ENCODE results near the gene HES4. TPM values are rescaled to one million over a fixed set of nuclear protein-coding genes. Genes with fewer than 3 reads are reported as not detected.
A peak's percentile ranks its signal among the peaks of the same experiment; 100 is the strongest.

Gene HES4
- total RNA-seq (1.5 and 2.0 TPM in 2 replicates), polyA plus RNA-seq (0.10 and 0.49 TPM in 2 replicates), polyA minus RNA-seq (ENCODE audit: low replicate concordance) (0.39 TPM in 1 of 2 replicates, not detected in the other)
- 0.20 and 0.99 TPM in 2 replicates for polyA plus RNA-seq (2012)

- DNase-seq (ENCODE audit: low read depth in 2 of 2): peak; percentile 90 to 93
- peak within 1 kb of the TSS; percentile 89 for H3K9ac ChIP-seq (ENCODE audit: insufficient read depth, low read length)
Observed at GRCh38 chr1:999725-1000356, at the start of gene HES4. Gene HES4, minus strand, starts transcription at chr1:1000097. Its CDS starts 124 bp downstream, at chr1:999973.

GRCh38 chr1:1048765-1049164, 48.9 kb upstream of the HES4 start:
- no peak for DNase-seq (ENCODE audit: low read depth in 2 of 2)
- no peak for TF ChIP-seq EZH2 (IDR thresholded peaks at IDR 0.05; ENCODE audit: low read length, missing control alignments)
- no peak for TF ChIP-seq CTCF (conservative IDR thresholded peaks at IDR 0.05 in 1 of 2, IDR thresholded peaks at IDR 0.05 in 1 of 2; ENCODE audit: low read depth in 1 of 2, low read length in 2 of 2)
- Histone ChIP-seq H2AFZ (ENCODE audit: low read length) (no peak overlapping the region), H3K4me2 (ENCODE audit: extremely low read depth, insufficient read depth, low read length) (no peak overlapping the region), H3K4me3 (replicated peaks in 1 of 4; ENCODE audit: control extremely low read depth in 1 of 4, insufficient read depth in 1 of 4, low read depth in 3 of 4, low read length in 4 of 4) (no peak overlapping the region), H3K36me3 (ENCODE audit: control insufficient read depth, insufficient read depth, low read length) (peaks cover 7% of the 10 kb centered on the region), H3K9ac (ENCODE audit: insufficient read depth, low read length) (no peak overlapping the region), H3K27me3 (ENCODE audit: control insufficient read depth, insufficient read depth, low read length) (no peaks in the 10 kb centered on the region), H4K20me1 (ENCODE audit: control insufficient read depth, extremely low read depth, insufficient read depth, low read length) (no peaks in the 10 kb centered on the region), H3K27ac (ENCODE audit: insufficient read depth, low read length) (no peak overlapping the region), H3K79me2 (ENCODE audit: control insufficient read depth, insufficient read depth, low read length) (no peaks in the 10 kb centered on the region), H3K9me3 (ENCODE audit: control insufficient read depth, insufficient read depth, low read depth, low read length) (no peaks in the 10 kb centered on the region), H3K4me1 (ENCODE audit: control insufficient read depth, extremely low read depth, insufficient read depth, low read length) (no peaks in the 10 kb centered on the region)

More at GRCh38 chr1:999725-1000356, at the start of gene HES4:
- H3K27me3 ChIP-seq (ENCODE audit: control insufficient read depth, insufficient read depth, low read length): peaks cover 14% of the 10 kb centered on the region
- peak within 1 kb of the TSS; percentile 25 to 61 (median 44) for H3K4me3 ChIP-seq (replicated peaks in 1 of 4; ENCODE audit: control extremely low read depth in 1 of 4, insufficient read depth in 1 of 4, low read depth in 3 of 4, low read length in 4 of 4)
- H2AFZ ChIP-seq (ENCODE audit: low read length): no peak within 1 kb of the TSS
- H3K79me2 ChIP-seq (ENCODE audit: control insufficient read depth, insufficient read depth, low read length): no peaks in the 10 kb centered on the region
- H3K36me3 ChIP-seq (ENCODE audit: control insufficient read depth, insufficient read depth, low read length): no peaks in the 10 kb centered on the region
- peak within 1 kb of the TSS; percentile 63 for H3K4me2 ChIP-seq (ENCODE audit: extremely low read depth, insufficient read depth, low read length)
- H3K4me1 ChIP-seq (ENCODE audit: control insufficient read depth, extremely low read depth, insufficient read depth, low read length): peaks cover 2% of the 10 kb centered on the region
- H3K9me3 ChIP-seq (ENCODE audit: control insufficient read depth, insufficient read depth, low read depth, low read length): no peaks in the 10 kb centered on the region
- no peaks in the 10 kb centered on the region for H4K20me1 ChIP-seq (ENCODE audit: control insufficient read depth, extremely low read depth, insufficient read depth, low read length)
- no peak for TF ChIP-seq CTCF (conservative IDR thresholded peaks at IDR 0.05 in 1 of 2, IDR thresholded peaks at IDR 0.05 in 1 of 2; ENCODE audit: low read depth in 1 of 2, low read length in 2 of 2)
- TF ChIP-seq EZH2 (IDR thresholded peaks at IDR 0.05; ENCODE audit: low read length, missing control alignments): no peak
- peak within 1 kb of the TSS; percentile 67 for H3K27ac ChIP-seq (ENCODE audit: insufficient read depth, low read length)

- no peaks in the 10 kb centered on the region for H3K4me1 ChIP-seq (ENCODE audit: control insufficient read depth, extremely low read depth, insufficient read depth, low read length)
- H3K9ac ChIP-seq (ENCODE audit: insufficient read depth, low read length): no peak overlapping the region
- no peak for TF ChIP-seq CTCF (conservative IDR thresholded peaks at IDR 0.05 in 1 of 2, IDR thresholded peaks at IDR 0.05 in 1 of 2; ENCODE audit: low read depth in 1 of 2, low read length in 2 of 2)
- no peak for TF ChIP-seq EZH2 (IDR thresholded peaks at IDR 0.05; ENCODE audit: low read length, missing control alignments)
- H3K4me3 ChIP-seq (replicated peaks in 1 of 4; ENCODE audit: control extremely low read depth in 1 of 4, insufficient read depth in 1 of 4, low read depth in 3 of 4, low read length in 4 of 4): no peak overlapping the region
- no peaks in the 10 kb centered on the region for H3K9me3 ChIP-seq (ENCODE audit: control insufficient read depth, insufficient read depth, low read depth, low read length)
- no peak overlapping the region for H3K27ac ChIP-seq (ENCODE audit: insufficient read depth, low read length)
- no peaks in the 10 kb centered on the region for H3K79me2 ChIP-seq (ENCODE audit: control insufficient read depth, insufficient read depth, low read length)
- peaks cover 5% of the 10 kb centered on the region for H3K36me3 ChIP-seq (ENCODE audit: control insufficient read depth, insufficient read depth, low read length)
- no peak for DNase-seq (ENCODE audit: low read depth in 2 of 2)
- no peaks in the 10 kb centered on the region for H3K27me3 ChIP-seq (ENCODE audit: control insufficient read depth, insufficient read depth, low read length)
- no peak overlapping the region for H2AFZ ChIP-seq (ENCODE audit: low read length)
- no peak overlapping the region for H3K4me2 ChIP-seq (ENCODE audit: extremely low read depth, insufficient read depth, low read length)
- H4K20me1 ChIP-seq (ENCODE audit: control insufficient read depth, extremely low read depth, insufficient read depth, low read length): no peaks in the 10 kb centered on the region
Observed at GRCh38 chr1:1047963-1048362, 48.1 kb upstream of the HES4 start.

Data from fibroblast of lung (primary cell).